GM12878 (cell line): ENCODE data around the gene CAMK2A.

Experiments used
- CTCF ChIP-seq, 3 experiments: IDR thresholded peaks in 2 of 3; conservative IDR thresholded peaks in 1 of 3; 2 replicates each; pipeline ENCODE4 v1.5.1; 2011; ENCODE audit warnings: low read depth in 3 of 3, low read length in 3 of 3, mild to moderate bottlenecking in 3 of 3, control low read depth in 2 of 3, moderate library complexity in 2 of 3, inconsistent platforms in 1 of 3, mixed read lengths in 1 of 3; ENCODE audit not compliant: control insufficient read depth in 2 of 3, insufficient read depth in 1 of 3; ENCODE audit errors: extremely low read depth in 1 of 3
- CUX1 ChIP-seq: IDR thresholded peaks from 2 replicates; pipeline ENCODE4 v1.6.1; 2012; ENCODE audit warnings: improper control_type of control experiment, low read depth, low read length; ENCODE audit not compliant: insufficient replicate concordance
- EZH2 ChIP-seq: IDR thresholded peaks from 2 replicates; pipeline ENCODE4 v1.6.1; 2012; ENCODE audit warnings: low read depth, mild to moderate bottlenecking, control low read depth, inconsistent platforms, low read length, borderline replicate concordance; ENCODE audit not compliant: control insufficient read depth
- HDAC2 ChIP-seq: fragments of 200-600 bp; sonication (generic); IDR thresholded peaks from 2 replicates; pipeline ENCODE4 v1.6.1; 2017
- MAX ChIP-seq: IDR thresholded peaks from 2 replicates; pipeline ENCODE4 v1.6.1; 2012; ENCODE audit warnings: low read depth, low read length, improper control_type of control experiment
- NR2C2 ChIP-seq: IDR thresholded peaks from 2 replicates; pipeline ENCODE4 v1.6.1; 2011; ENCODE audit warnings: borderline replicate concordance, low read depth; ENCODE audit not compliant: control insufficient read depth, insufficient read length
- NRF1 ChIP-seq: conservative IDR thresholded peaks from 2 replicates; pipeline ENCODE4 v1.6.1; 2011; ENCODE audit warnings: mild to moderate bottlenecking, low read depth, low read length, improper control_type of control experiment
- ZBTB40 ChIP-seq: fragments of 450-650 bp; IDR thresholded peaks from 2 replicates; pipeline ENCODE4 v1.6.1; 2016; ENCODE audit warnings: mild to moderate bottlenecking, moderate library complexity, borderline replicate concordance

- TF ChIP-seq MAX = no peak
- TF ChIP-seq NRF1 = no peak
- no peak for TF ChIP-seq NR2C2
- TF ChIP-seq HDAC2 = no peak
- TF ChIP-seq EZH2 = no peak
- TF ChIP-seq CTCF (IDR thresholded peaks at IDR 0.05 in 2 of 3, conservative IDR thresholded peaks at IDR 0.05 in 1 of 3; ENCODE audit: control insufficient read depth in 2 of 3, extremely low read depth in 1 of 3, insufficient read depth in 1 of 3, low read depth in 3 of 3, low read length in 3 of 3) = no peak
- TF ChIP-seq CUX1 = no peak
- TF ChIP-seq ZBTB40 = no peak
These were observed 82.8 kb downstream of the CAMK2A start for GRCh38 chr5:150206779-150207115.
